ENCODE measurements around the gene PLCD1.

DNA sequence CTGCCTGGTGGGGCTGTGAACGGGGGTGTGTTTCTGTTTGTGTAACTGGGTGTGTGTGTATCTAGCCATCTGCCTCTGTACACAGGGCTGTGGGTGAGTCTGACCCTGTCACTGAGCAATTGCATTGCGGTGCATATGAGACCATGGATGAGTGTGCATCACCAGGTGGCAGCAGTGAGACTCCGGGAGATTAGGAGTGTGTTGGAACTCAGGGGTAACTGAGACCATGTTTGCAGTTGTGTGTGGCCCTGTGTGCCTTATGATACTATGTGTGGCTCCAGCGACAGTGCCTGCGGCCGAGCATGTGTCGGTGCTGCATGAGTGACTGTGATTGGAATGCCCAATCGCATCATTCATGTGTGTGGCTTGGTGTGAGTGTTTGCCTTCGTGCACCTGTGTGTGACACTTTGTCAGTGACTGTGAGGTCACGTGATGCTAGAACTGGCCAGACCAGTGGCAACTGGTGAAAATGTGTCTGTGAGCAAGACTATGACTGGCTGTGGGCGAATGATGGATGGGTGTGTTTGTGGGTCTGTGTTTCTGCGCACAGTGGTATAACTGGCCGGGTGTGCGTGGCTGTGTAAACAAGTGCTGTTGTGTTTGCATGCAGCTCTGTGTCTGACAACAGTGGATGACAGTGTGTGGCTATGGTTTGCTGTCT lies 24.9 kb downstream of the PLCD1 start:
- no peak for TF ChIP-seq EZH2 (IDR thresholded peaks at IDR 0.05; ENCODE audit: insufficient read depth, poor library complexity, severe bottlenecking)
- no peak for TF ChIP-seq EZH2phosphoT487 (IDR thresholded peaks at IDR 0.05; ENCODE audit: insufficient read depth, low read depth)

Measured in GM23248 (cell line).